HepG2 (cell line): ENCODE measurements around the gene CADM2. TPM values are rescaled to one million over a fixed set of nuclear protein-coding genes. Genes with fewer than 3 reads are reported as not detected.

Experiments
- ATAC-seq: fragments of 200-7000 bp; cut with Tn5 transposase; 3 replicates; pipeline ENCODE4 v1.9.1; 2020; ENCODE audit warnings: mild to moderate bottlenecking, moderate library complexity
- BruUV-seq: library from RNA; stranded (reverse); fragments of 400-500 nt; replicated peaks from 2 replicates; lab custom pipeline; 2021; lab: Mats Ljungman, UMichigan
- CTCF ChIA-PET: fragments of 300-600 bp; formaldehyde crosslinking; extraction: SDS; loops from one replicate; lab custom pipeline; 2021; ENCODE audit warnings: low total read pairs, inconsistent platforms, low intra/inter-chr PET ratio; lab: Yijun Ruan, JAX
- POLR2A ChIA-PET: fragments of 350-600 bp; sonication (Branson Sonifier 250); formaldehyde crosslinking; loops from one replicate; lab custom pipeline; 2020; ENCODE audit warnings: antibody characterized with exemption, inconsistent platforms; lab: Yijun Ruan, JAX
- DNase-seq: peaks from one replicate; pipeline ENCODE4 v3.0.0-alpha.2; 2015; ENCODE audit warnings: low spot score
- FAIRE-seq: peaks from 3 replicates; lab custom pipeline; 2011; peaks lifted over from hg19 to GRCh38; lab: Jason Lieb, UNC
- H2AFZ ChIP-seq: one replicate; pipeline ENCODE4 v1.6.1; 2011; ENCODE audit warnings: low read length, inconsistent platforms
- H3K27ac ChIP-seq: fragments of 300-600 bp; 3 replicates; pipeline ENCODE4 v1.8.0; 2011; ENCODE audit warnings: mixed run types, mild to moderate bottlenecking, mixed read lengths, low read length, inconsistent platforms; ENCODE audit not compliant: insufficient read depth; ENCODE audit errors: extremely low read length
- H3K27me3 ChIP-seq, 2 experiments: fragments of 200-600 bp in 1 of 2; 2 replicates in 1 of 2; 3 replicates in 1 of 2; pipeline versions ENCODE4 v1.6.0 to v1.8.0; 2011; ENCODE audit warnings: low read length in 2 of 2, mild to moderate bottlenecking in 2 of 2, moderate library complexity in 2 of 2, inconsistent platforms in 1 of 2; ENCODE audit not compliant: insufficient read depth in 2 of 2, control insufficient read depth in 1 of 2
- H3K36me3 ChIP-seq, 2 experiments: fragments of 200-600 bp in 1 of 2; replicated peaks in 1 of 2; 2 replicates in 1 of 2; 3 replicates in 1 of 2; pipeline versions ENCODE4 v1.5.1 to v1.8.0; 2011; ENCODE audit warnings: low read length in 2 of 2, inconsistent platforms in 1 of 2; ENCODE audit not compliant: insufficient read depth in 2 of 2, control insufficient read depth in 1 of 2
- H3K4me1 ChIP-seq: 2 replicates; pipeline ENCODE4 v1.5.1; 2012; ENCODE audit warnings: low read length, inconsistent platforms; ENCODE audit not compliant: insufficient read depth
- H3K4me2 ChIP-seq: 2 replicates; pipeline ENCODE4 v1.6.0; 2011; ENCODE audit warnings: low read depth, low read length, inconsistent platforms
- H3K4me3 ChIP-seq, 3 experiments: fragments of 200-600 bp in 1 of 3; sonication (generic), shearing (Covaris generic) in 1 of 3; replicated peaks in 1 of 3; 2 replicates each; pipeline ENCODE4 v1.5.1; 2011 to 2016; ENCODE audit warnings: low read length in 3 of 3, inconsistent platforms in 2 of 3, low read depth in 2 of 3, mild to moderate bottlenecking in 2 of 3, control low read depth in 1 of 3, mixed read lengths in 1 of 3; ENCODE audit not compliant: insufficient read depth in 1 of 3
- H3K79me2 ChIP-seq: one replicate; pipeline ENCODE4 v1.6.1; 2011; ENCODE audit warnings: low read length, inconsistent platforms; ENCODE audit not compliant: insufficient read depth
- H3K9ac ChIP-seq: 2 replicates; pipeline ENCODE4 v1.6.0; 2011; ENCODE audit warnings: mild to moderate bottlenecking, low read depth, low read length, inconsistent platforms; ENCODE audit not compliant: insufficient read depth
- H3K9me3 ChIP-seq: 2 replicates; pipeline ENCODE4 v1.5.1; 2012; ENCODE audit warnings: mild to moderate bottlenecking, low read length
- H4K20me1 ChIP-seq: 2 replicates; pipeline ENCODE4 v1.6.0; 2011; ENCODE audit warnings: inconsistent platforms, mild to moderate bottlenecking, low read length, moderate library complexity; ENCODE audit not compliant: insufficient read depth
- ATF7 ChIP-seq, 2 experiments: fragments of 450-650 bp in 1 of 2; sonication (generic) in 1 of 2; formaldehyde crosslinking in 1 of 2; IDR thresholded peaks; 2 replicates each; pipeline versions ENCODE4 v1.4.0 to v1.6.1; 2016 to 2020; ENCODE audit warnings: antibody characterized with exemption in 1 of 2, mild to moderate bottlenecking in 1 of 2, missing genetic modification reagents in 1 of 2
- CCAR2 ChIP-seq: fragments of 200-400 bp; formaldehyde crosslinking; optimal IDR thresholded peaks from 2 replicates; pipeline ENCODE3; 2018; ENCODE audit warnings: low read depth, mild to moderate bottlenecking, low read length, moderate library complexity
- ETV5 ChIP-seq: IDR thresholded peaks from 2 replicates; pipeline ENCODE4 v1.6.1; 2018; ENCODE audit warnings: missing biosample characterization, missing genetic modification reagents, inconsistent platforms, borderline replicate concordance
- HOXA3 ChIP-seq: sonication (generic); formaldehyde crosslinking; IDR thresholded peaks from 2 replicates; pipeline ENCODE4 v1.5.0; 2020; ENCODE audit warnings: missing genetic modification reagents
- MAFK ChIP-seq, 2 experiments: IDR thresholded peaks in 1 of 2; conservative IDR thresholded peaks in 1 of 2; 2 replicates each; pipeline ENCODE4 v1.6.1; 2011; ENCODE audit warnings: improper control_type of control experiment in 2 of 2, low read length in 2 of 2
- NFYC ChIP-seq: IDR thresholded peaks from 2 replicates; pipeline ENCODE4 v1.6.1; 2016; ENCODE audit warnings: missing genetic modification reagents, missing compliant biosample characterization
- POGZ ChIP-seq: sonication (generic); formaldehyde crosslinking; IDR thresholded peaks from 2 replicates; pipeline ENCODE4 v1.4.0; 2020; ENCODE audit warnings: mild to moderate bottlenecking, missing genetic modification reagents
- THYN1 ChIP-seq: sonication (generic); formaldehyde crosslinking; IDR thresholded peaks from 2 replicates; pipeline ENCODE4 v1.8.1; 2023; ENCODE audit warnings: low read depth, mild to moderate bottlenecking, moderate library complexity, missing genetic modification reagents, borderline replicate concordance
- ZNF382 ChIP-seq: sonication (generic); formaldehyde crosslinking; IDR thresholded peaks from 2 replicates; pipeline ENCODE4 v1.5.0; 2020; ENCODE audit warnings: missing genetic modification reagents, mild to moderate bottlenecking, borderline replicate concordance
- WGBS: methylation state at CpG from one replicate; pipeline ENCODE4 v1.1.6; 2017; ENCODE audit warnings: low lambda C conversion rate; 5-methylcytosine and 5-hydroxymethylcytosine counted together
- in situ Hi-C: cut with HindIII; loops from 2 replicates; pipeline ENCODE4 v1.10.0; 2017; ENCODE audit warnings: low pct_unique_long_range_greater_than_20kb; ENCODE audit not compliant: extremely low pct_ligation_motif_present
- intact Hi-C: fragments of 100-400 bp; cut with micrococcal nuclease; formaldehyde crosslinking; loops from one replicate; pipeline ENCODE4 v1.10.0; 2022; ENCODE audit not compliant: unreplicated experiment
- polyA plus RNA-seq, 8 experiments: library from polyadenylated mRNA; depleted of rRNA in 3 of 8; stranded (reverse) in 7 of 8; unstranded in 1 of 8; fragments of >200 nt; fragmentation: Illumina TruSeq in 4 of 8; extraction: Trizol in 4 of 8; gene quantifications; 2 replicates each; pipeline versions ENCODE4 v1.2.1 to v1.2.3, GENCODE V29; 2011 to 2016; ENCODE audit warnings: low read depth in 4 of 8, missing spikeins in 1 of 8, mixed read lengths in 1 of 8; ENCODE audit not compliant: insufficient read depth in 1 of 8
- total RNA-seq, 5 experiments: library from RNA; depleted of rRNA; stranded (reverse); fragments of >200 nt; fragmentation: Illumina TruSeq; extraction: Trizol; gene quantifications; 2 replicates each; pipeline ENCODE4 v1.2.3, GENCODE V29; 2016; ENCODE audit warnings: low read depth in 1 of 5
- TF ChIP-seq, protein P1 (sequence below): sonication (generic); formaldehyde crosslinking; IDR thresholded peaks from 2 replicates; pipeline ENCODE4 v1.5.1; 2020; ENCODE audit warnings: missing genetic modification reagents, mild to moderate bottlenecking, borderline replicate concordance
- TF ChIP-seq, protein P2 (sequence below): IDR thresholded peaks from 2 replicates; pipeline ENCODE4 v1.6.1; 2016; ENCODE audit warnings: missing genetic modification reagents, missing compliant biosample characterization
- TF ChIP-seq, protein P3 (sequence below): sonication (generic); formaldehyde crosslinking; IDR thresholded peaks from 2 replicates; pipeline ENCODE4 v1.5.0; 2020; ENCODE audit warnings: missing genetic modification reagents
- TF ChIP-seq, protein P4 (sequence below): sonication (generic); formaldehyde crosslinking; IDR thresholded peaks from 2 replicates; pipeline ENCODE4 v1.4.0; 2020; ENCODE audit warnings: missing genetic modification reagents, borderline replicate concordance
- TF ChIP-seq, protein P5 (sequence below): sonication (generic); formaldehyde crosslinking; IDR thresholded peaks from 2 replicates; pipeline ENCODE4 v1.4.0; 2020; ENCODE audit warnings: missing genetic modification reagents

CADM2 gene
- total and polyA plus RNA-seq, 2 of the 13 experiments (the other 11 are each of a cell fraction or from before 2014, with no cell fraction given), result not detected

DNA sequence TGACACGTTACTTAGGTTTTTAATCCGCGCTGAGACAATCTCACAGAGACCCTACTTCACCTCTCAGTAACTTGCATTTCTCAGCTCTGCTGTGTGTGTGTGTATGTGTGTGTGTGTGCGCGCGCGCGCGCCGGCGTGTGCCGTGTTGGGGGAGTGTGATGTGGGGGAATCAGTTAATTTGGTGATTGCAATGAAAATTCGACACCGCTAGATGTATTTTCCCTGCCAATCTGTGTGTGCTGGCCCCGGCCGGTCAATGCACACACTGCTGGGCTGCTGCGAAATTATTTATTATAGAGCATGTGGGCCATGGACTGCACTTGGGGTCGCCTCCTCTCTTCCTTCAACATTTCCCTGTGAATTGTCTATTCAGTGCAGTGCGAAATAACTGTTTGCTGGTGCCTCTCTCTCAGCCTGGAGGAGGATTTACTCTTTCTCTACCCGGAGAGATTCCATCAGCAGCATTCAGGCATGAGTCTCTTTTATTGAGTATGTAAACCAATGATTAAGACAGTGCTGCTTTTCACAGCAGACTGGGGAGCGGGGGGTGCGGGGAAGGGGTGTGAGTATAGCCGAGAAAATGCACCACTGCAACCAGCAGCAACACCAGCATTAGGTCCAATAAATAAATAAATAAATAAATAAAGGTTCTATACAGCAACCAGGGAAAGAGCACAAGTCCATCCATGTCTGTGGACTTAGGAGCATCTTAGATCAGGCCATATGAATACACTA lies 2.9 kb downstream of the CADM2 start:
- H3K4me1 ChIP-seq, result peaks cover 14% of the 10 kb centered on the region
- H3K36me3 ChIP-seq, result no peaks in the 10 kb centered on the region
- no peak overlapping the region for H2AFZ ChIP-seq
- H4K20me1 ChIP-seq, result no peaks in the 10 kb centered on the region
- H3K4me3 ChIP-seq, result no peak overlapping the region
- H3K9ac ChIP-seq, result no peak overlapping the region
- no peak overlapping the region for H3K4me2 ChIP-seq
- peaks cover 1 to 24% of the 10 kb centered on the region in 2 experiments; a peak in 3 of 5 replicates for H3K27me3 ChIP-seq
- BruUV-seq, result no TSS peak
- CTCF ChIA-PET, result no interaction called here
- intact Hi-C loops (no loop called here), in situ Hi-C loops (loop anchor here (25.0 kb wide), 1 partner anchor 401 kb away; no protein-coding TSS in a partner anchor)
- POLR2A ChIA-PET, result no interaction called here
- H3K27ac ChIP-seq, result no peak overlapping the region
- WGBS, result 50% methylated on average over 23 of the region's 23 CpGs
- DNase-seq, result no peak
- no peaks in the 10 kb centered on the region for H3K9me3 ChIP-seq
- no peak for ATAC-seq
- no peaks in the 10 kb centered on the region for H3K79me2 ChIP-seq
- no peak for FAIRE-seq
- TF ChIP-seq, protein P1, sequence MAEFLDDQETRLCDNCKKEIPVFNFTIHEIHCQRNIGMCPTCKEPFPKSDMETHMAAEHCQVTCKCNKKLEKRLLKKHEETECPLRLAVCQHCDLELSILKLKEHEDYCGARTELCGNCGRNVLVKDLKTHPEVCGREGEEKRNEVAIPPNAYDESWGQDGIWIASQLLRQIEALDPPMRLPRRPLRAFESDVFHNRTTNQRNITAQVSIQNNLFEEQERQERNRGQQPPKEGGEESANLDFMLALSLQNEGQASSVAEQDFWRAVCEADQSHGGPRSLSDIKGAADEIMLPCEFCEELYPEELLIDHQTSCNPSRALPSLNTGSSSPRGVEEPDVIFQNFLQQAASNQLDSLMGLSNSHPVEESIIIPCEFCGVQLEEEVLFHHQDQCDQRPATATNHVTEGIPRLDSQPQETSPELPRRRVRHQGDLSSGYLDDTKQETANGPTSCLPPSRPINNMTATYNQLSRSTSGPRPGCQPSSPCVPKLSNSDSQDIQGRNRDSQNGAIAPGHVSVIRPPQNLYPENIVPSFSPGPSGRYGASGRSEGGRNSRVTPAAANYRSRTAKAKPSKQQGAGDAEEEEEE, result no peak
- TF ChIP-seq HOXA3 (no peak), CCAR2 (no peak), ATF7 (IDR thresholded peaks at IDR 0.05) (no peak), ATF7 (CRISPR knock-in tag; IDR thresholded peaks at IDR 0.05) (no peak), NFYC (no peak), POGZ (no peak), ETV5 (no peak), MAFK (conservative IDR thresholded peaks at IDR 0.05 in 1 of 2, IDR thresholded peaks at IDR 0.05 in 1 of 2; ENCODE audit: low read length in 2 of 2) (no peak), ZNF382 (CRISPR knock-in tag) (no peak), THYN1 (no peak)
- TF ChIP-seq, protein P2, sequence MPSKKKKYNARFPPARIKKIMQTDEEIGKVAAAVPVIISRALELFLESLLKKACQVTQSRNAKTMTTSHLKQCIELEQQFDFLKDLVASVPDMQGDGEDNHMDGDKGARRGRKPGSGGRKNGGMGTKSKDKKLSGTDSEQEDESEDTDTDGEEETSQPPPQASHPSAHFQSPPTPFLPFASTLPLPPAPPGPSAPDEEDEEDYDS (CRISPR knock-in tag), result no peak
- TF ChIP-seq, protein P3, sequence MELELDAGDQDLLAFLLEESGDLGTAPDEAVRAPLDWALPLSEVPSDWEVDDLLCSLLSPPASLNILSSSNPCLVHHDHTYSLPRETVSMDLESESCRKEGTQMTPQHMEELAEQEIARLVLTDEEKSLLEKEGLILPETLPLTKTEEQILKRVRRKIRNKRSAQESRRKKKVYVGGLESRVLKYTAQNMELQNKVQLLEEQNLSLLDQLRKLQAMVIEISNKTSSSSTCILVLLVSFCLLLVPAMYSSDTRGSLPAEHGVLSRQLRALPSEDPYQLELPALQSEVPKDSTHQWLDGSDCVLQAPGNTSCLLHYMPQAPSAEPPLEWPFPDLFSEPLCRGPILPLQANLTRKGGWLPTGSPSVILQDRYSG (CRISPR knock-in tag), result no peak
- TF ChIP-seq, protein P4, sequence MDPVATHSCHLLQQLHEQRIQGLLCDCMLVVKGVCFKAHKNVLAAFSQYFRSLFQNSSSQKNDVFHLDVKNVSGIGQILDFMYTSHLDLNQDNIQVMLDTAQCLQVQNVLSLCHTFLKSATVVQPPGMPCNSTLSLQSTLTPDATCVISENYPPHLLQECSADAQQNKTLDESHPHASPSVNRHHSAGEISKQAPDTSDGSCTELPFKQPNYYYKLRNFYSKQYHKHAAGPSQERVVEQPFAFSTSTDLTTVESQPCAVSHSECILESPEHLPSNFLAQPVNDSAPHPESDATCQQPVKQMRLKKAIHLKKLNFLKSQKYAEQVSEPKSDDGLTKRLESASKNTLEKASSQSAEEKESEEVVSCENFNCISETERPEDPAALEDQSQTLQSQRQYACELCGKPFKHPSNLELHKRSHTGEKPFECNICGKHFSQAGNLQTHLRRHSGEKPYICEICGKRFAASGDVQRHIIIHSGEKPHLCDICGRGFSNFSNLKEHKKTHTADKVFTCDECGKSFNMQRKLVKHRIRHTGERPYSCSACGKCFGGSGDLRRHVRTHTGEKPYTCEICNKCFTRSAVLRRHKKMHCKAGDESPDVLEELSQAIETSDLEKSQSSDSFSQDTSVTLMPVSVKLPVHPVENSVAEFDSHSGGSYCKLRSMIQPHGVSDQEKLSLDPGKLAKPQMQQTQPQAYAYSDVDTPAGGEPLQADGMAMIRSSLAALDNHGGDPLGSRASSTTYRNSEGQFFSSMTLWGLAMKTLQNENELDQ (CRISPR knock-in tag), result no peak
- TF ChIP-seq, protein P5, sequence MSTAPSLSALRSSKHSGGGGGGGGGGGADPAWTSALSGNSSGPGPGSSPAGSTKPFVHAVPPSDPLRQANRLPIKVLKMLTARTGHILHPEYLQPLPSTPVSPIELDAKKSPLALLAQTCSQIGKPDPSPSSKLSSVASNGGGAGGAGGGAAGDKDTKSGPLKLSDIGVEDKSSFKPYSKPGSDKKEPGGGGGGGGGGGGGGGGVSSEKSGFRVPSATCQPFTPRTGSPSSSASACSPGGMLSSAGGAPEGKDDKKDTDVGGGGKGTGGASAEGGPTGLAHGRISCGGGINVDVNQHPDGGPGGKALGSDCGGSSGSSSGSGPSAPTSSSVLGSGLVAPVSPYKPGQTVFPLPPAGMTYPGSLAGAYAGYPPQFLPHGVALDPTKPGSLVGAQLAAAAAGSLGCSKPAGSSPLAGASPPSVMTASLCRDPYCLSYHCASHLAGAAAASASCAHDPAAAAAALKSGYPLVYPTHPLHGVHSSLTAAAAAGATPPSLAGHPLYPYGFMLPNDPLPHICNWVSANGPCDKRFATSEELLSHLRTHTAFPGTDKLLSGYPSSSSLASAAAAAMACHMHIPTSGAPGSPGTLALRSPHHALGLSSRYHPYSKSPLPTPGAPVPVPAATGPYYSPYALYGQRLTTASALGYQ (CRISPR knock-in tag), result no peak
